H9 (cell line): Measurements from ENCODE around the gene RIMBP2. TPM values are rescaled to one million over a fixed set of nuclear protein-coding genes. Genes with fewer than 3 reads are reported as not detected.

Source experiments
- DNase-seq: peaks from one replicate; pipeline ENCODE4 v3.0.0-alpha.2; 2017
- H2AFZ ChIP-seq: one replicate; pipeline ENCODE4 v1.6.1; 2013; ENCODE audit warnings: mild to moderate bottlenecking, low read length, control low read depth, moderate library complexity
- H2AK5ac ChIP-seq: 2 replicates; pipeline ENCODE4 v1.6.1; 2013; ENCODE audit warnings: low read length, control low read depth, mixed read lengths; ENCODE audit not compliant: insufficient read length
- H2BK120ac ChIP-seq: one replicate; pipeline ENCODE4 v1.6.1; 2013; ENCODE audit warnings: low read depth, mild to moderate bottlenecking, low read length, control low read depth, inconsistent platforms; ENCODE audit not compliant: poor library complexity, severe bottlenecking
- H2BK12ac ChIP-seq: 2 replicates; pipeline ENCODE4 v1.6.1; 2013; ENCODE audit warnings: low read length, control low read depth, mixed read lengths, low read depth; ENCODE audit not compliant: insufficient read length
- H2BK15ac ChIP-seq: 2 replicates; pipeline ENCODE4 v1.6.1; 2013; ENCODE audit warnings: low read depth, low read length, control low read depth
- H2BK20ac ChIP-seq: one replicate; pipeline ENCODE4 v1.6.1; 2013; ENCODE audit warnings: low read depth, mild to moderate bottlenecking, low read length, control low read depth, inconsistent platforms; ENCODE audit not compliant: poor library complexity, severe bottlenecking
- H2BK5ac ChIP-seq: 2 replicates; pipeline ENCODE4 v1.6.1; 2013; ENCODE audit warnings: low read length, control low read depth, mixed read lengths; ENCODE audit not compliant: insufficient read length
- H3K14ac ChIP-seq: 2 replicates; pipeline ENCODE4 v1.6.1; 2013; ENCODE audit warnings: low read length, control low read depth; ENCODE audit not compliant: insufficient read depth
- H3K18ac ChIP-seq: 2 replicates; pipeline ENCODE4 v1.6.1; 2013; ENCODE audit warnings: low read depth, mild to moderate bottlenecking, mixed read lengths, low read length, control low read depth; ENCODE audit not compliant: insufficient read length
- H3K23ac ChIP-seq: 2 replicates; pipeline ENCODE4 v1.6.1; 2013; ENCODE audit warnings: low read length, control low read depth, mixed read lengths, low read depth; ENCODE audit not compliant: insufficient read length
- H3K23me2 ChIP-seq: 2 replicates; pipeline ENCODE4 v1.6.1; 2013; ENCODE audit warnings: low read depth, mild to moderate bottlenecking, mixed read lengths, low read length, control low read depth; ENCODE audit not compliant: insufficient read length, poor library complexity, severe bottlenecking
- H3K27ac ChIP-seq: 2 replicates; pipeline ENCODE4 v1.5.1; 2013; ENCODE audit warnings: low read length, control low read depth, mixed read lengths, low read depth; ENCODE audit not compliant: insufficient read length
- H3K27me3 ChIP-seq: 2 replicates; pipeline ENCODE4 v1.6.1; 2013; ENCODE audit warnings: low read length, control low read depth, inconsistent platforms; ENCODE audit not compliant: insufficient read depth
- H3K4ac ChIP-seq: 2 replicates; pipeline ENCODE4 v1.6.1; 2013; ENCODE audit warnings: low read depth, mild to moderate bottlenecking, control low read depth, inconsistent platforms, low read length, moderate library complexity
- H3K4me1 ChIP-seq: 2 replicates; pipeline ENCODE4 v1.6.1; 2013; ENCODE audit warnings: low read length, control low read depth, inconsistent platforms; ENCODE audit not compliant: insufficient read depth
- H3K4me2 ChIP-seq: 2 replicates; pipeline ENCODE4 v1.6.1; 2013; ENCODE audit warnings: low read length, control low read depth, mixed read lengths; ENCODE audit not compliant: insufficient read length, insufficient read depth
- H3K56ac ChIP-seq: 2 replicates; pipeline ENCODE4 v1.6.1; 2013; ENCODE audit warnings: low read depth, mild to moderate bottlenecking, mixed read lengths, low read length, control low read depth; ENCODE audit not compliant: insufficient read length
- H3K79me1 ChIP-seq: 2 replicates; pipeline ENCODE4 v1.6.1; 2013; ENCODE audit warnings: low read depth, mild to moderate bottlenecking, moderate library complexity, low read length, control low read depth, inconsistent platforms; ENCODE audit not compliant: insufficient read depth, poor library complexity, severe bottlenecking
- H3K79me2 ChIP-seq: 2 replicates; pipeline ENCODE4 v1.6.1; 2013; ENCODE audit warnings: low read length, control low read depth, inconsistent platforms; ENCODE audit not compliant: insufficient read depth
- H3K9ac ChIP-seq: 2 replicates; pipeline ENCODE4 v1.6.1; 2013; ENCODE audit warnings: low read length, control low read depth, mixed read lengths; ENCODE audit not compliant: insufficient read length; ENCODE audit errors: extremely low read depth
- H3K9me3 ChIP-seq: one replicate; pipeline ENCODE4 v1.6.1; 2013; ENCODE audit warnings: low read depth, low read length, inconsistent platforms; ENCODE audit not compliant: control insufficient read depth
- H3T11ph ChIP-seq: one replicate; pipeline ENCODE4 v1.6.1; 2013; ENCODE audit warnings: mild to moderate bottlenecking, low read length, control low read depth, inconsistent platforms
- H4K20me1 ChIP-seq: one replicate; pipeline ENCODE4 v1.6.1; 2013; ENCODE audit not compliant: control insufficient read depth, insufficient read length, insufficient read depth
- H4K5ac ChIP-seq: 2 replicates; pipeline ENCODE4 v1.6.1; 2013; ENCODE audit warnings: low read depth, mild to moderate bottlenecking, mixed read lengths, low read length, control low read depth; ENCODE audit not compliant: insufficient read length
- H4K8ac ChIP-seq: replicated peaks from 2 replicates; pipeline ENCODE4 v1.6.1; 2013; ENCODE audit warnings: low read length, control low read depth, mixed read lengths, low read depth; ENCODE audit not compliant: insufficient read length
- H4K91ac ChIP-seq: 2 replicates; pipeline ENCODE4 v1.6.1; 2013; ENCODE audit warnings: low read depth, mild to moderate bottlenecking, moderate library complexity, mixed read lengths, low read length, control low read depth; ENCODE audit not compliant: insufficient read length
- H3K27ac Mint-ChIP-seq, 3 experiments: 2 replicates in 2 of 3; 3 replicates in 1 of 3; pipeline ENCODE4 v1.8.0; 2020 to 2021; ENCODE audit warnings: mixed read lengths in 3 of 3, mild to moderate bottlenecking in 1 of 3, moderate library complexity in 1 of 3
- H3K27me3 Mint-ChIP-seq: 2 replicates; pipeline ENCODE4 v1.8.0; 2021; ENCODE audit warnings: low read depth, mild to moderate bottlenecking, moderate library complexity, mixed read lengths
- H3K36me3 Mint-ChIP-seq, 3 experiments: 2 replicates in 2 of 3; 3 replicates in 1 of 3; pipeline ENCODE4 v1.8.0; 2020 to 2021; ENCODE audit warnings: low read depth in 3 of 3, mixed read lengths in 3 of 3; ENCODE audit not compliant: insufficient read depth in 1 of 3
- H3K4me1 Mint-ChIP-seq, 2 experiments: 2 replicates each; pipeline ENCODE4 v1.8.0; 2020; ENCODE audit warnings: mixed read lengths in 2 of 2
- H3K4me3 Mint-ChIP-seq, 2 experiments: 2 replicates in 1 of 2; 3 replicates in 1 of 2; pipeline ENCODE4 v1.8.0; 2020 to 2021; ENCODE audit warnings: mild to moderate bottlenecking in 2 of 2, mixed read lengths in 2 of 2, moderate library complexity in 1 of 2
- H3K9me3 Mint-ChIP-seq, 2 experiments: 2 replicates in 1 of 2; 3 replicates in 1 of 2; pipeline ENCODE4 v1.8.0; 2020; ENCODE audit warnings: mild to moderate bottlenecking in 2 of 2, mixed read lengths in 2 of 2, moderate library complexity in 1 of 2
- CTCF ChIP-seq: fragments of 200-600 bp; sonication (generic); conservative IDR thresholded peaks from 3 replicates; pipeline ENCODE4 v1.8.0; 2021; ENCODE audit warnings: antibody characterized with exemption, mild to moderate bottlenecking
- WGBS: extraction: QIAGEN DNeasy Blood & Tissue Kit; methylation state at CpG from one replicate; pipeline ENCODE4 v1.1.7; 2013; ENCODE audit warnings: missing lambda C conversion rate, low lambda C conversion rate, mixed read lengths; ENCODE audit not compliant: insufficient read length; ENCODE audit errors: extremely low coverage; 5-methylcytosine and 5-hydroxymethylcytosine counted together
- total RNA-seq: library from RNA; stranded (reverse); gene quantifications from 2 replicates; pipeline ENCODE4 v1.2.1, GENCODE V29; 2021

RIMBP2 gene
- total RNA-seq, 1 experiment from 2014 or later: 0.70 TPM

- H3K4me3 Mint-ChIP-seq: no peak overlapping the region
- Histone ChIP-seq H3K79me1 (no peaks in the 10 kb centered on the region), H3K9ac (no peak overlapping the region), H3K23me2 (no peaks in the 10 kb centered on the region), H4K8ac (no peak overlapping the region), H3K79me2 (no peaks in the 10 kb centered on the region), H2BK20ac (no peak overlapping the region), H2BK120ac (no peak overlapping the region), H3K27ac (no peak overlapping the region), H3K4me2 (no peak overlapping the region), H3K18ac (no peak overlapping the region), H3K23ac (no peak overlapping the region), H2BK15ac (no peak overlapping the region), H4K20me1 (no peaks in the 10 kb centered on the region), H3T11ph (no peak overlapping the region), H3K14ac (no peak overlapping the region), H2AFZ (no peak overlapping the region), H2BK12ac (no peak overlapping the region), H2BK5ac (no peak overlapping the region), H3K9me3 (no peaks in the 10 kb centered on the region), H4K5ac (no peak overlapping the region), H3K56ac (no peak overlapping the region), H4K91ac (no peak overlapping the region), H3K27me3 (no peaks in the 10 kb centered on the region), H3K4me1 (no peaks in the 10 kb centered on the region), H3K4ac (no peak overlapping the region), H2AK5ac (no peak overlapping the region)
- peaks cover 0 to 9% (median 2%) of the 10 kb centered on the region in 3 experiments; a peak in 1 of 7 replicates for H3K36me3 Mint-ChIP-seq
- H3K27ac Mint-ChIP-seq: no peak overlapping the region
- H3K27me3 Mint-ChIP-seq: peaks cover 11% of the 10 kb centered on the region
- peaks cover 9 to 11% of the 10 kb centered on the region in 2 experiments for H3K9me3 Mint-ChIP-seq
- TF ChIP-seq CTCF: no peak
- WGBS: no CpG with 5 or more reads among the region's 9 CpGs
- H3K4me1 Mint-ChIP-seq: peaks cover 8 to 9% of the 10 kb centered on the region in 2 experiments
- DNase-seq: no peak
Observed at GRCh38 chr12:130595566-130595965, 120.5 kb downstream of the RIMBP2 start.
